H9 (cell line): Measurements from ENCODE around the gene TAF3. TPM values are rescaled to one million over a fixed set of nuclear protein-coding genes. Genes with fewer than 3 reads are reported as not detected.
A peak's percentile ranks its signal among the peaks of the same experiment; 100 is the strongest.

Experiments used
- DNase-seq: peaks from one replicate; pipeline ENCODE4 v3.0.0-alpha.2; 2017
- H2AFZ ChIP-seq: one replicate; pipeline ENCODE4 v1.6.1; 2013; ENCODE audit warnings: mild to moderate bottlenecking, low read length, control low read depth, moderate library complexity
- H2AK5ac ChIP-seq: 2 replicates; pipeline ENCODE4 v1.6.1; 2013; ENCODE audit warnings: low read length, control low read depth, mixed read lengths; ENCODE audit not compliant: insufficient read length
- H2BK120ac ChIP-seq: one replicate; pipeline ENCODE4 v1.6.1; 2013; ENCODE audit warnings: low read depth, mild to moderate bottlenecking, low read length, control low read depth, inconsistent platforms; ENCODE audit not compliant: poor library complexity, severe bottlenecking
- H2BK12ac ChIP-seq: 2 replicates; pipeline ENCODE4 v1.6.1; 2013; ENCODE audit warnings: low read length, control low read depth, mixed read lengths, low read depth; ENCODE audit not compliant: insufficient read length
- H2BK15ac ChIP-seq: 2 replicates; pipeline ENCODE4 v1.6.1; 2013; ENCODE audit warnings: low read depth, low read length, control low read depth
- H2BK20ac ChIP-seq: one replicate; pipeline ENCODE4 v1.6.1; 2013; ENCODE audit warnings: low read depth, mild to moderate bottlenecking, low read length, control low read depth, inconsistent platforms; ENCODE audit not compliant: poor library complexity, severe bottlenecking
- H2BK5ac ChIP-seq: 2 replicates; pipeline ENCODE4 v1.6.1; 2013; ENCODE audit warnings: low read length, control low read depth, mixed read lengths; ENCODE audit not compliant: insufficient read length
- H3K14ac ChIP-seq: 2 replicates; pipeline ENCODE4 v1.6.1; 2013; ENCODE audit warnings: low read length, control low read depth; ENCODE audit not compliant: insufficient read depth
- H3K18ac ChIP-seq: 2 replicates; pipeline ENCODE4 v1.6.1; 2013; ENCODE audit warnings: low read depth, mild to moderate bottlenecking, mixed read lengths, low read length, control low read depth; ENCODE audit not compliant: insufficient read length
- H3K23ac ChIP-seq: 2 replicates; pipeline ENCODE4 v1.6.1; 2013; ENCODE audit warnings: low read length, control low read depth, mixed read lengths, low read depth; ENCODE audit not compliant: insufficient read length
- H3K23me2 ChIP-seq: 2 replicates; pipeline ENCODE4 v1.6.1; 2013; ENCODE audit warnings: low read depth, mild to moderate bottlenecking, mixed read lengths, low read length, control low read depth; ENCODE audit not compliant: insufficient read length, poor library complexity, severe bottlenecking
- H3K27ac ChIP-seq: 2 replicates; pipeline ENCODE4 v1.5.1; 2013; ENCODE audit warnings: low read length, control low read depth, mixed read lengths, low read depth; ENCODE audit not compliant: insufficient read length
- H3K27me3 ChIP-seq: 2 replicates; pipeline ENCODE4 v1.6.1; 2013; ENCODE audit warnings: low read length, control low read depth, inconsistent platforms; ENCODE audit not compliant: insufficient read depth
- H3K4ac ChIP-seq: 2 replicates; pipeline ENCODE4 v1.6.1; 2013; ENCODE audit warnings: low read depth, mild to moderate bottlenecking, control low read depth, inconsistent platforms, low read length, moderate library complexity
- H3K4me1 ChIP-seq: 2 replicates; pipeline ENCODE4 v1.6.1; 2013; ENCODE audit warnings: low read length, control low read depth, inconsistent platforms; ENCODE audit not compliant: insufficient read depth
- H3K4me2 ChIP-seq: 2 replicates; pipeline ENCODE4 v1.6.1; 2013; ENCODE audit warnings: low read length, control low read depth, mixed read lengths; ENCODE audit not compliant: insufficient read length, insufficient read depth
- H3K56ac ChIP-seq: 2 replicates; pipeline ENCODE4 v1.6.1; 2013; ENCODE audit warnings: low read depth, mild to moderate bottlenecking, mixed read lengths, low read length, control low read depth; ENCODE audit not compliant: insufficient read length
- H3K79me1 ChIP-seq: 2 replicates; pipeline ENCODE4 v1.6.1; 2013; ENCODE audit warnings: low read depth, mild to moderate bottlenecking, moderate library complexity, low read length, control low read depth, inconsistent platforms; ENCODE audit not compliant: insufficient read depth, poor library complexity, severe bottlenecking
- H3K79me2 ChIP-seq: 2 replicates; pipeline ENCODE4 v1.6.1; 2013; ENCODE audit warnings: low read length, control low read depth, inconsistent platforms; ENCODE audit not compliant: insufficient read depth
- H3K9ac ChIP-seq: 2 replicates; pipeline ENCODE4 v1.6.1; 2013; ENCODE audit warnings: low read length, control low read depth, mixed read lengths; ENCODE audit not compliant: insufficient read length; ENCODE audit errors: extremely low read depth
- H3K9me3 ChIP-seq: one replicate; pipeline ENCODE4 v1.6.1; 2013; ENCODE audit warnings: low read depth, low read length, inconsistent platforms; ENCODE audit not compliant: control insufficient read depth
- H3T11ph ChIP-seq: one replicate; pipeline ENCODE4 v1.6.1; 2013; ENCODE audit warnings: mild to moderate bottlenecking, low read length, control low read depth, inconsistent platforms
- H4K20me1 ChIP-seq: one replicate; pipeline ENCODE4 v1.6.1; 2013; ENCODE audit not compliant: control insufficient read depth, insufficient read length, insufficient read depth
- H4K5ac ChIP-seq: 2 replicates; pipeline ENCODE4 v1.6.1; 2013; ENCODE audit warnings: low read depth, mild to moderate bottlenecking, mixed read lengths, low read length, control low read depth; ENCODE audit not compliant: insufficient read length
- H4K8ac ChIP-seq: replicated peaks from 2 replicates; pipeline ENCODE4 v1.6.1; 2013; ENCODE audit warnings: low read length, control low read depth, mixed read lengths, low read depth; ENCODE audit not compliant: insufficient read length
- H4K91ac ChIP-seq: 2 replicates; pipeline ENCODE4 v1.6.1; 2013; ENCODE audit warnings: low read depth, mild to moderate bottlenecking, moderate library complexity, mixed read lengths, low read length, control low read depth; ENCODE audit not compliant: insufficient read length
- H3K27ac Mint-ChIP-seq, 3 experiments: 2 replicates in 2 of 3; 3 replicates in 1 of 3; pipeline ENCODE4 v1.8.0; 2020 to 2021; ENCODE audit warnings: mixed read lengths in 3 of 3, mild to moderate bottlenecking in 1 of 3, moderate library complexity in 1 of 3
- H3K27me3 Mint-ChIP-seq: 2 replicates; pipeline ENCODE4 v1.8.0; 2021; ENCODE audit warnings: low read depth, mild to moderate bottlenecking, moderate library complexity, mixed read lengths
- H3K36me3 Mint-ChIP-seq, 3 experiments: 2 replicates in 2 of 3; 3 replicates in 1 of 3; pipeline ENCODE4 v1.8.0; 2020 to 2021; ENCODE audit warnings: low read depth in 3 of 3, mixed read lengths in 3 of 3; ENCODE audit not compliant: insufficient read depth in 1 of 3
- H3K4me1 Mint-ChIP-seq, 2 experiments: 2 replicates each; pipeline ENCODE4 v1.8.0; 2020; ENCODE audit warnings: mixed read lengths in 2 of 2
- H3K4me3 Mint-ChIP-seq, 2 experiments: 2 replicates in 1 of 2; 3 replicates in 1 of 2; pipeline ENCODE4 v1.8.0; 2020 to 2021; ENCODE audit warnings: mild to moderate bottlenecking in 2 of 2, mixed read lengths in 2 of 2, moderate library complexity in 1 of 2
- H3K9me3 Mint-ChIP-seq, 2 experiments: 2 replicates in 1 of 2; 3 replicates in 1 of 2; pipeline ENCODE4 v1.8.0; 2020; ENCODE audit warnings: mild to moderate bottlenecking in 2 of 2, mixed read lengths in 2 of 2, moderate library complexity in 1 of 2
- WGBS: extraction: QIAGEN DNeasy Blood & Tissue Kit; methylation state at CpG from one replicate; pipeline ENCODE4 v1.1.7; 2013; ENCODE audit warnings: missing lambda C conversion rate, low lambda C conversion rate, mixed read lengths; ENCODE audit not compliant: insufficient read length; ENCODE audit errors: extremely low coverage; 5-methylcytosine and 5-hydroxymethylcytosine counted together
- total RNA-seq: library from RNA; stranded (reverse); gene quantifications from 2 replicates; pipeline ENCODE4 v1.2.1, GENCODE V29; 2021
- TF ChIP-seq, protein P1 (sequence below): fragments of 200-600 bp; sonication (generic); conservative IDR thresholded peaks from 3 replicates; pipeline ENCODE4 v1.8.0; 2021; ENCODE audit warnings: antibody characterized with exemption, mild to moderate bottlenecking

Gene TAF3
- total RNA-seq, 1 experiment from 2014 or later = 10.2 TPM

GRCh38 chr10:8059191-8059936 is 241.1 kb downstream of the TAF3 start:
- Mint-ChIP-seq H3K36me3 (no peaks in the 10 kb centered on the region; a peak in 1 of 7 replicates), H3K4me3 (peak overlapping the region in 1 of 2 experiments; percentile 74; a peak in 3 of 5 replicates), H3K27ac (no peak overlapping the region), H3K27me3 (peaks cover 99% of the 10 kb centered on the region), H3K9me3 (no peaks in the 10 kb centered on the region; a peak in 1 of 5 replicates), H3K4me1 (peaks cover 73 to 85% of the 10 kb centered on the region in 2 experiments)
- Histone ChIP-seq H2BK15ac (no peak overlapping the region), H3K27ac (no peak overlapping the region), H3K4me2 (peak overlapping the region; percentile 46), H4K8ac (no peak overlapping the region), H3T11ph (no peak overlapping the region), H3K9me3 (no peaks in the 10 kb centered on the region), H2BK20ac (no peak overlapping the region), H2AFZ (no peak overlapping the region), H3K23me2 (peaks cover 41% of the 10 kb centered on the region), H3K9ac (no peak overlapping the region), H2BK120ac (no peak overlapping the region), H3K18ac (no peak overlapping the region), H2BK12ac (no peak overlapping the region), H4K91ac (no peak overlapping the region), H3K23ac (no peak overlapping the region), H2BK5ac (no peak overlapping the region), H4K20me1 (no peaks in the 10 kb centered on the region), H3K27me3 (peaks cover 85% of the 10 kb centered on the region), H3K14ac (no peak overlapping the region), H3K79me1 (no peaks in the 10 kb centered on the region), H3K56ac (no peak overlapping the region), H2AK5ac (no peak overlapping the region), H3K4me1 (peaks cover 15% of the 10 kb centered on the region; the same call in 1 of the 2 replicates), H3K79me2 (no peaks in the 10 kb centered on the region), H4K5ac (no peak overlapping the region), H3K4ac (no peak overlapping the region)
- TF ChIP-seq, protein P1, sequence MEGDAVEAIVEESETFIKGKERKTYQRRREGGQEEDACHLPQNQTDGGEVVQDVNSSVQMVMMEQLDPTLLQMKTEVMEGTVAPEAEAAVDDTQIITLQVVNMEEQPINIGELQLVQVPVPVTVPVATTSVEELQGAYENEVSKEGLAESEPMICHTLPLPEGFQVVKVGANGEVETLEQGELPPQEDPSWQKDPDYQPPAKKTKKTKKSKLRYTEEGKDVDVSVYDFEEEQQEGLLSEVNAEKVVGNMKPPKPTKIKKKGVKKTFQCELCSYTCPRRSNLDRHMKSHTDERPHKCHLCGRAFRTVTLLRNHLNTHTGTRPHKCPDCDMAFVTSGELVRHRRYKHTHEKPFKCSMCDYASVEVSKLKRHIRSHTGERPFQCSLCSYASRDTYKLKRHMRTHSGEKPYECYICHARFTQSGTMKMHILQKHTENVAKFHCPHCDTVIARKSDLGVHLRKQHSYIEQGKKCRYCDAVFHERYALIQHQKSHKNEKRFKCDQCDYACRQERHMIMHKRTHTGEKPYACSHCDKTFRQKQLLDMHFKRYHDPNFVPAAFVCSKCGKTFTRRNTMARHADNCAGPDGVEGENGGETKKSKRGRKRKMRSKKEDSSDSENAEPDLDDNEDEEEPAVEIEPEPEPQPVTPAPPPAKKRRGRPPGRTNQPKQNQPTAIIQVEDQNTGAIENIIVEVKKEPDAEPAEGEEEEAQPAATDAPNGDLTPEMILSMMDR = no peak
- DNase-seq = peak; percentile 40
- no CpG with 5 or more reads among the region's 16 CpGs for WGBS
